GM21367 (cell line): ENCODE data around the gene EPHA8.

Experiments
- ATAC-seq: cut with Tn5 transposase; IDR thresholded peaks from one replicate; pipeline ENCODE4 v1.9.1; 2021; ENCODE audit not compliant: unreplicated experiment

Gene EPHA8

GRCh38 chr1:22563671-22564602 is 648 bp downstream of the EPHA8 start:
- no peak for ATAC-seq

GRCh38 chr1:22566161-22566560 is 2.9 kb downstream of the EPHA8 start:
- ATAC-seq: no peak

- ATAC-seq: no peak
Measured at GRCh38 chr1:22567197-22567596, 3.9 kb downstream of the EPHA8 start.

GRCh38 chr1:22567994-22568393 is 4.7 kb downstream of the EPHA8 start:
- no peak for ATAC-seq

- ATAC-seq: no peak
Measured at GRCh38 chr1:22569269-22569668, 6.0 kb downstream of the EPHA8 start.

- ATAC-seq: no peak
Measured at GRCh38 chr1:22570140-22570909, 7.0 kb downstream of the EPHA8 start.

- no peak for ATAC-seq
Measured at GRCh38 chr1:22572818-22573217, 9.5 kb downstream of the EPHA8 start.

GRCh38 chr1:22573237-22573636 is 9.9 kb downstream of the EPHA8 start:
- ATAC-seq: no peak

GRCh38 chr1:22575532-22576149 is 12.4 kb downstream of the EPHA8 start:
- ATAC-seq: no peak

- ATAC-seq: no peak
Measured at GRCh38 chr1:22576150-22576544, 12.9 kb downstream of the EPHA8 start.

- no peak for ATAC-seq
Measured at GRCh38 chr1:22576617-22577016, 13.3 kb downstream of the EPHA8 start.

GRCh38 chr1:22578732-22579361 is 15.6 kb downstream of the EPHA8 start:
- no peak for ATAC-seq

GRCh38 chr1:22579541-22580155 is 16.4 kb downstream of the EPHA8 start:
- no peak for ATAC-seq

GRCh38 chr1:22582661-22583635 is 19.7 kb downstream of the EPHA8 start:
- ATAC-seq: no peak

GRCh38 chr1:22584001-22584562 is 20.8 kb downstream of the EPHA8 start:
- ATAC-seq: no peak

GRCh38 chr1:22584970-22585369 is 21.7 kb downstream of the EPHA8 start:
- no peak for ATAC-seq

GRCh38 chr1:22585471-22585870 is 22.2 kb downstream of the EPHA8 start:
- no peak for ATAC-seq

GRCh38 chr1:22586356-22587130 is 23.3 kb downstream of the EPHA8 start:
- ATAC-seq: no peak
